Stomach (tissue), 9 donors: ENCODE results near the gene FES. TPM values are rescaled to one million over a fixed set of nuclear protein-coding genes. Genes with fewer than 3 reads are reported as not detected.

Experiments used
- DNase-seq, 2 donors: peaks; one replicate each; pipeline versions ENCODE4 v3.0.0 to v3.0.0-alpha.2; 2013 to 2019
- H3K27ac ChIP-seq, 5 donors: fragments of 200-600 bp in 4 of 5; sonication (generic) in 4 of 5; one replicate each; pipeline ENCODE4 v1.5.1; 2013 to 2019; ENCODE audit warnings: mild to moderate bottlenecking in 1 of 5, moderate library complexity in 1 of 5
- H3K27me3 ChIP-seq, 3 donors: fragments of 200-600 bp; sonication (generic); one replicate each; pipeline ENCODE4 v1.5.1; 2017 to 2019; ENCODE audit warnings: mixed run types in 1 of 3
- H3K36me3 ChIP-seq, 4 donors: fragments of 200-600 bp; sonication (generic); 1 replicate in 3 of 4; 2 replicates in 1 of 4; pipeline ENCODE4 v1.5.1; 2016 to 2019
- H3K4me1 ChIP-seq, 4 donors: fragments of 200-600 bp; sonication (generic); one replicate each; pipeline ENCODE4 v1.5.1; 2016 to 2019
- H3K4me3 ChIP-seq, 4 donors: fragments of 200-600 bp; sonication (generic) in 3 of 4; one replicate each; pipeline ENCODE4 v1.5.1; 2016 to 2019; ENCODE audit warnings: mild to moderate bottlenecking in 1 of 4
- H3K9me3 ChIP-seq, 4 donors: fragments of 200-600 bp; sonication (generic); one replicate each; pipeline ENCODE4 v1.5.1; 2016 to 2019
- CTCF ChIP-seq, 7 experiments: fragments of 450-650 bp in 4 of 7; fragments of 200-600 bp in 3 of 7; sonication (generic) in 3 of 7; IDR thresholded peaks; one replicate each; pipeline ENCODE4 v1.5.1; 2016 to 2019; ENCODE audit warnings: antibody characterized with exemption in 7 of 7, control low read depth in 2 of 7, mild to moderate bottlenecking in 1 of 7
- EP300 ChIP-seq: sonication (generic); formaldehyde crosslinking; IDR thresholded peaks from one replicate; pipeline ENCODE4 v1.6.1; 2017; ENCODE audit warnings: antibody characterized with exemption
- POLR2A ChIP-seq, 4 donors: fragments of 450-650 bp; IDR thresholded peaks; one replicate each; pipeline ENCODE4 v1.6.1; 2016; ENCODE audit warnings: antibody characterized with exemption in 4 of 4, control low read depth in 2 of 4, mild to moderate bottlenecking in 1 of 4, moderate library complexity in 1 of 4
- POLR2AphosphoS5 ChIP-seq, 3 donors: sonication (generic); formaldehyde crosslinking; IDR thresholded peaks; one replicate each; pipeline ENCODE4 v1.6.1; 2016; ENCODE audit warnings: antibody characterized with exemption in 3 of 3
- WGBS, 5 donors: extraction: QIAGEN DNeasy Blood & Tissue Kit in 3 of 5; methylation state at CpG; one replicate each; pipeline versions ENCODE4 v1.1.5 to v1.1.7; 2013 to 2018; 5-methylcytosine and 5-hydroxymethylcytosine counted together
- intact Hi-C: fragments of 100-400 bp; cut with DNase I; formaldehyde crosslinking; loops from one replicate; pipeline ENCODE4 v1.15.1; 2023; ENCODE audit warnings: low total_unique reads
- polyA plus RNA-seq, 3 donors: library from polyadenylated mRNA; stranded (reverse); fragments of 200-250 nt; gene quantifications; one replicate each; pipeline ENCODE4 v1.2.3, GENCODE V29; 2013
- total RNA-seq, 5 donors: library from RNA; depleted of rRNA; stranded (reverse); fragments of >200 nt; gene quantifications; one replicate each; pipeline versions ENCODE4 v1.1.0 to v1.2.3, GENCODE V29; 2014 to 2016
- donor health status: healthy with polysubstance abuse.
- donor health status: Bipolar disorder and iron deficiency.
- donor health status: healthy.

The FES gene
- total and polyA plus RNA-seq, 8 donors: 8.0 to 49.1 (median 19.2) TPM

GRCh38 chr15:90909976-90910375 lies 25.7 kb downstream of the FES start:
- DNase-seq: no peak
- Histone ChIP-seq H3K27me3 (no peaks in the 10 kb centered on the region), H3K9me3 (no peaks in the 10 kb centered on the region), H3K4me1 (peaks cover 0 to 10% (median 2%) of the 10 kb centered on the region in 4 donors), H3K36me3 (peaks cover 91 to 100% (median 100%) of the 10 kb centered on the region in 4 donors), H3K4me3 (no peak overlapping the region), H3K27ac (no peak overlapping the region)
- WGBS, 5 donors: 93 to 100% (median 96%) methylated on average over 7 to 8 of the region's 8 CpGs
- intact Hi-C loops: no loop called here
- TF ChIP-seq CTCF (IDR thresholded peaks at IDR 0.05) (no peak), POLR2A (IDR thresholded peaks at IDR 0.05) (no peak), POLR2AphosphoS5 (IDR thresholded peaks at IDR 0.05) (no peak), EP300 (no peak)

- TF ChIP-seq POLR2AphosphoS5 (IDR thresholded peaks at IDR 0.05): no peak
- no peak for TF ChIP-seq CTCF (IDR thresholded peaks at IDR 0.05)
- no peak for TF ChIP-seq EP300
- no peak for TF ChIP-seq POLR2A (IDR thresholded peaks at IDR 0.05)
- no peak for DNase-seq
- H3K4me1 ChIP-seq: peaks cover 0 to 6% (median 0%) of the 10 kb centered on the region in 4 donors
- H3K4me3 ChIP-seq: no peak overlapping the region
- H3K27me3 ChIP-seq: no peaks in the 10 kb centered on the region
- no peak overlapping the region for H3K27ac ChIP-seq
- peaks cover 89 to 100% (median 100%) of the 10 kb centered on the region in 4 donors for H3K36me3 ChIP-seq
- intact Hi-C loops: no loop called here
- H3K9me3 ChIP-seq: no peaks in the 10 kb centered on the region
- 93 to 97% (median 96%) methylated on average over 10 to 24 of the region's 24 CpGs for WGBS, 5 donors
These were observed 26.4 kb downstream of the FES start for GRCh38 chr15:90910441-90911301.

- DNase-seq: no peak
- TF ChIP-seq POLR2AphosphoS5 (IDR thresholded peaks at IDR 0.05): no peak
- TF ChIP-seq EP300: no peak
- no peak for TF ChIP-seq POLR2A (IDR thresholded peaks at IDR 0.05)
- no peak for TF ChIP-seq CTCF (IDR thresholded peaks at IDR 0.05)
- WGBS, 5 donors: 90 to 93% (median 91%) methylated on average over 18 to 19 of the region's 19 CpGs
These were observed 27.0 kb downstream of the FES start for GRCh38 chr15:90911302-90911623.

GRCh38 chr15:90911906-90912769 lies 27.8 kb downstream of the FES start:
- 88 to 94% (median 94%) methylated on average over 22 to 30 of the region's 30 CpGs for WGBS, 5 donors
- Histone ChIP-seq H3K27ac (no peak overlapping the region), H3K9me3 (no peaks in the 10 kb centered on the region), H3K36me3 (peaks cover 83 to 100% (median 100%) of the 10 kb centered on the region in 4 donors), H3K4me3 (no peak overlapping the region), H3K27me3 (no peaks in the 10 kb centered on the region), H3K4me1 (no peaks in the 10 kb centered on the region)
- intact Hi-C loops: no loop called here
- TF ChIP-seq CTCF (IDR thresholded peaks at IDR 0.05): no peak
- no peak for TF ChIP-seq POLR2A (IDR thresholded peaks at IDR 0.05)
- TF ChIP-seq EP300: no peak
- no peak for TF ChIP-seq POLR2AphosphoS5 (IDR thresholded peaks at IDR 0.05)
- DNase-seq: no peak

More at GRCh38 chr15:90911302-90911623, 27.0 kb downstream of the FES start:
- H3K9me3 ChIP-seq: no peaks in the 10 kb centered on the region
- no peak overlapping the region for H3K4me3 ChIP-seq
- intact Hi-C loops: no loop called here
- no peak overlapping the region for H3K27ac ChIP-seq
- no peaks in the 10 kb centered on the region for H3K4me1 ChIP-seq
- H3K27me3 ChIP-seq: no peaks in the 10 kb centered on the region
- H3K36me3 ChIP-seq: peaks cover 89 to 100% (median 100%) of the 10 kb centered on the region in 4 donors
